Memory B cell (primary cell): ENCODE data around the gene ZNF460.

Experiments used
- ATAC-seq: fragments of 150-1000 bp; cut with Tn5 transposase; 2 replicates; pipeline ENCODE4 v1.10.0; 2021; ENCODE audit warnings: low read depth, mild to moderate bottlenecking, moderate library complexity
- DNase-seq, 2 donors: peaks; one replicate each; pipeline ENCODE4 v3.0.0; 2022; ENCODE audit warnings: low spot score in 2 of 2
- H3K27ac Mint-ChIP-seq: one replicate; pipeline ENCODE4 v1.8.0; 2022; ENCODE audit warnings: mild to moderate bottlenecking, moderate library complexity, mixed read lengths
- H3K27me3 Mint-ChIP-seq: one replicate; pipeline ENCODE4 v1.8.0; 2022; ENCODE audit warnings: mixed read lengths
- H3K36me3 Mint-ChIP-seq: one replicate; pipeline ENCODE4 v1.8.0; 2022; ENCODE audit warnings: mild to moderate bottlenecking, mixed read lengths
- H3K4me1 Mint-ChIP-seq: one replicate; pipeline ENCODE4 v1.8.0; 2022; ENCODE audit warnings: mixed read lengths
- H3K4me3 Mint-ChIP-seq: one replicate; pipeline ENCODE4 v1.8.0; 2022; ENCODE audit warnings: mild to moderate bottlenecking, moderate library complexity, mixed read lengths
- H3K9me3 Mint-ChIP-seq: one replicate; pipeline ENCODE4 v1.8.0; 2022; ENCODE audit warnings: mixed read lengths

The ZNF460 gene

DNA sequence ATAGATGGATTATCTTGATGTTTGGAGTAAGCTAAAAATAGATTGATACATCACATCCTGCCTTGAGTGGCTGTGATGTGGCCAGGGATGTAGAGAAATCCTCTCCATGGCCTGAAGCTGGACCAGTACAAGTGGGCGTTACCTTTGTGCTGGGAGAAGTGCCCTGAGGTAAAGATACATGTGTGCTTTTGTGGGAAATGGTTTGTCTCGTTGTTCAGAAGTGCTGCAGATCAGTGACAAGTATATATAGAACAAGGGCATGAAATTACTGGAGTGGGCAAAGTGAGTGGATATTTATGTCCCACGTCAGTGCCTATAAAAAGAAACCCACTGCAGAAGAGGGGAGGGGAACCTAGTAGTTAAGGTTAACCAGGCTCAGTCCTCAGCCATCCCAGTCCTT, 58.6 kb downstream of the ZNF460 start:
- Mint-ChIP-seq H3K4me3 (no peak overlapping the region), H3K4me1 (no peaks in the 10 kb centered on the region), H3K36me3 (peaks cover 5% of the 10 kb centered on the region), H3K27me3 (no peaks in the 10 kb centered on the region), H3K9me3 (peaks cover 2% of the 10 kb centered on the region), H3K27ac (no peak overlapping the region)
- ATAC-seq (no peak), DNase-seq (no peak)

DNA sequence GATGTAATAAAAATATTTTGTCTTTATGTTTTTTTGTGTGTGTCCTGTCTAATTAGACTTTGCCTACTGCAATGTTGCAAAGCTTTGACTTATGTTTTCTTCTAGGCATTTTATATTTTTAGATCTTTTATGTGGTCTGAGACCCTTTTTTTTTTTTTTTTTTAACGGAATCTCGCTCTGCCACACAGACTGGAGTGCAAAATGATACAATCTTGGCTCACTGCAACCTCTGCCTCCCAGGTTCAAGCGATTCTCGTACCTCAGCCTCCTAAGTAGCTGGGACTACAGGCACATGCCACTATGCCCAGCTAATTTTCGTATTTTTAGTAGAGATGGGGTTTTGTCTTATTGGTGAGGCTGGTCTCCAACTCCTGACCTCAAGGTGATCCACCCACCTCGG, 62.3 kb downstream of the ZNF460 start:
- peaks cover 2% of the 10 kb centered on the region for H3K9me3 Mint-ChIP-seq
- ATAC-seq (no peak), DNase-seq (no peak)
- no peak overlapping the region for H3K4me3 Mint-ChIP-seq
- H3K4me1 Mint-ChIP-seq, result no peaks in the 10 kb centered on the region
- no peaks in the 10 kb centered on the region for H3K27me3 Mint-ChIP-seq
- no peak overlapping the region for H3K27ac Mint-ChIP-seq
- H3K36me3 Mint-ChIP-seq, result no peaks in the 10 kb centered on the region
